ENCODE results near the gene MAGEC3.
"Not testable (repeated sequence)": the region's sequence is repeated elsewhere in the genome, so short reads cannot be mapped to it uniquely, and the experiment has no call there.

Gene MAGEC3

GRCh38 chrX:141838016-141838415, at the start of gene MAGEC3:
TSS of gene MAGEC3 (plus strand) at chrX:141838316. CDS start at chrX:141838316, 0 bp downstream.
- DNase-seq, result no peak

GRCh38 chrX:141791856-141792255, 46.3 kb upstream of the MAGEC3 start:
- DNase-seq, result no peak

GRCh38 chrX:141811438-141811837, 26.7 kb upstream of the MAGEC3 start:
- DNase-seq, result no peak

- no peak for DNase-seq
These were observed 23.8 kb upstream of the MAGEC3 start for GRCh38 chrX:141814213-141814857.

GRCh38 chrX:141815904-141816303, 22.2 kb upstream of the MAGEC3 start:
- no peak for DNase-seq

GRCh38 chrX:141832247-141832646, 5.9 kb upstream of the MAGEC3 start:
- no peak for DNase-seq

- DNase-seq, result no peak
These were observed 1.7 kb downstream of the MAGEC3 start for GRCh38 chrX:141839856-141840255.

- DNase-seq, result no peak
These were observed 19.4 kb downstream of the MAGEC3 start for GRCh38 chrX:141857479-141857878.

GRCh38 chrX:141879616-141880015, 41.5 kb downstream of the MAGEC3 start:
- DNase-seq, result no peak

GRCh38 chrX:141888811-141889210, 50.7 kb downstream of the MAGEC3 start:
- not testable (repeated sequence) for DNase-seq

GRCh38 chrX:141894733-141895132, 56.6 kb downstream of the MAGEC3 start:
- DNase-seq, result no peak

- no peak for DNase-seq
These were observed 59.6 kb downstream of the MAGEC3 start for GRCh38 chrX:141897690-141898089.

GRCh38 chrX:141902366-141902765, 64.2 kb downstream of the MAGEC3 start:
- no peak for DNase-seq

- no peak for DNase-seq
These were observed 65.5 kb downstream of the MAGEC3 start, which contains the start of gene MAGEC1 for GRCh38 chrX:141903400-141904155. TSS of gene MAGEC1 (plus strand) at chrX:141903894. CDS start at chrX:141905073, 1,179 bp downstream.

GRCh38 chrX:141904262-141904661, 66.1 kb downstream of the MAGEC3 start:
- DNase-seq, result no peak

- no peak for DNase-seq
These were observed 79.7 kb downstream of the MAGEC3 start for GRCh38 chrX:141917801-141918200.

GRCh38 chrX:141924293-141924692, 86.2 kb downstream of the MAGEC3 start:
- no peak for DNase-seq

- DNase-seq, result no peak
These were observed 90.3 kb downstream of the MAGEC3 start for GRCh38 chrX:141928432-141928831.

GRCh38 chrX:141934059-141934641, 96.0 kb downstream of the MAGEC3 start:
- no peak for DNase-seq

GRCh38 chrX:141935645-141936044, 97.5 kb downstream of the MAGEC3 start:
- no peak for DNase-seq

- DNase-seq, result no peak
These were observed 98.0 kb downstream of the MAGEC3 start for GRCh38 chrX:141936080-141936479.

GRCh38 chrX:141941234-141941633, 103.1 kb downstream of the MAGEC3 start:
- no peak for DNase-seq

GRCh38 chrX:141945426-141945825, 107.3 kb downstream of the MAGEC3 start:
- DNase-seq, result no peak

GRCh38 chrX:141947350-141947749, 109.2 kb downstream of the MAGEC3 start:
- no peak for DNase-seq

Measured in CD4-positive, alpha-beta T cell treated with Interferon alpha-2 for 1 hour (primary cell).